OCI-LY7 (cell line): ENCODE data around the gene FAM13C.

Experiments used
- EZH2phosphoT487 ChIP-seq: fragments of 200-600 bp; sonication (generic); IDR thresholded peaks from 2 replicates; pipeline ENCODE4 v1.6.1; 2018; ENCODE audit warnings: low read depth, borderline replicate concordance, mild to moderate bottlenecking, mixed run types, antibody characterized with exemption, low read length, moderate library complexity, mixed read lengths
- TF ChIP-seq, protein P1 (sequence below): fragments of 200-600 bp; sonication (generic); conservative IDR thresholded peaks from 2 replicates; pipeline ENCODE4 v1.5.1; 2014; ENCODE audit warnings: mild to moderate bottlenecking, antibody characterized with exemption, low read length, moderate library complexity, mixed read lengths

DNA sequence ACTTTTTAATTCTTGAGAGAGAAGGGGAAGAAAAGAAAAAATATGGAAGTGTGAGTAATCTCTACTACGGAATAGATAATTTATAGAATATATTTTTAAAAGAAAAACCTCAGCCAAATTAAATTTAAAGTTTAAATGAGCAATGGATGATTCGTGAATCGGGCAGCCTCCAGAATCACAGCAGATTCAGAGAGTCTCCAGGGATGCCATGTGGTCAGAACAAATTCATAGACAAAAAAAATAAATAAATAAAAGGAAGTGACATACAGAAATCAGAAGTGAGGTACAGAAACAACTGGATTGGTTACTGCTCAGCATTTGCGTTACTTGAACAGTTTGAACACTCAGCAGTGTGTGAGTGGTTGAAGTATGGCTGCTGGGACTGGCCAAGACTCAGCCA lies 132.9 kb downstream of the FAM13C start:
- TF ChIP-seq, protein P1, sequence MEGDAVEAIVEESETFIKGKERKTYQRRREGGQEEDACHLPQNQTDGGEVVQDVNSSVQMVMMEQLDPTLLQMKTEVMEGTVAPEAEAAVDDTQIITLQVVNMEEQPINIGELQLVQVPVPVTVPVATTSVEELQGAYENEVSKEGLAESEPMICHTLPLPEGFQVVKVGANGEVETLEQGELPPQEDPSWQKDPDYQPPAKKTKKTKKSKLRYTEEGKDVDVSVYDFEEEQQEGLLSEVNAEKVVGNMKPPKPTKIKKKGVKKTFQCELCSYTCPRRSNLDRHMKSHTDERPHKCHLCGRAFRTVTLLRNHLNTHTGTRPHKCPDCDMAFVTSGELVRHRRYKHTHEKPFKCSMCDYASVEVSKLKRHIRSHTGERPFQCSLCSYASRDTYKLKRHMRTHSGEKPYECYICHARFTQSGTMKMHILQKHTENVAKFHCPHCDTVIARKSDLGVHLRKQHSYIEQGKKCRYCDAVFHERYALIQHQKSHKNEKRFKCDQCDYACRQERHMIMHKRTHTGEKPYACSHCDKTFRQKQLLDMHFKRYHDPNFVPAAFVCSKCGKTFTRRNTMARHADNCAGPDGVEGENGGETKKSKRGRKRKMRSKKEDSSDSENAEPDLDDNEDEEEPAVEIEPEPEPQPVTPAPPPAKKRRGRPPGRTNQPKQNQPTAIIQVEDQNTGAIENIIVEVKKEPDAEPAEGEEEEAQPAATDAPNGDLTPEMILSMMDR = no peak
- TF ChIP-seq EZH2phosphoT487 = no peak
